BLaER1 treated with 17β-estradiol and CSF1 and Interleukin-3, amounts not matched to agents 10 nM and 100 nM (cell line): Measurements from ENCODE around the gene AKNAD1.

Experiments
- H3K27ac ChIP-seq, 11 experiments: shearing (Covaris generic); formaldehyde crosslinking; 2 replicates each; pipeline ENCODE4 v1.8.1; 2022
- H3K27me3 ChIP-seq, 11 experiments: shearing (Covaris generic); formaldehyde crosslinking; 2 replicates each; pipeline ENCODE4 v1.8.1; 2022
- H3K36me3 ChIP-seq, 11 experiments: shearing (Covaris generic); formaldehyde crosslinking; 2 replicates each; pipeline ENCODE4 v1.8.1; 2022
- H3K4me1 ChIP-seq, 10 experiments: shearing (Covaris generic); formaldehyde crosslinking; 2 replicates each; pipeline ENCODE4 v1.8.1; 2022
- H3K4me2 ChIP-seq, 11 experiments: shearing (Covaris generic); formaldehyde crosslinking; 2 replicates each; pipeline ENCODE4 v1.8.1; 2022
- H3K4me3 ChIP-seq, 10 experiments: shearing (Covaris generic); formaldehyde crosslinking; 2 replicates each; pipeline ENCODE4 v1.8.1; 2022
- H3K9ac ChIP-seq, 11 experiments: shearing (Covaris generic); formaldehyde crosslinking; 2 replicates each; pipeline ENCODE4 v1.8.1; 2022
- H3K9me3 ChIP-seq, 11 experiments: shearing (Covaris generic); formaldehyde crosslinking; replicated peaks in 1 of 11; 2 replicates each; pipeline ENCODE4 v1.8.1; 2022
- H4K20me1 ChIP-seq, 11 experiments: shearing (Covaris generic); formaldehyde crosslinking; 2 replicates each; pipeline ENCODE4 v1.8.1; 2022
- Cebpa-rat ChIP-seq, 11 experiments: shearing (Covaris generic); IDR thresholded peaks; 2 replicates each; pipeline ENCODE4 v1.8.1; 2022

AKNAD1 gene

DNA sequence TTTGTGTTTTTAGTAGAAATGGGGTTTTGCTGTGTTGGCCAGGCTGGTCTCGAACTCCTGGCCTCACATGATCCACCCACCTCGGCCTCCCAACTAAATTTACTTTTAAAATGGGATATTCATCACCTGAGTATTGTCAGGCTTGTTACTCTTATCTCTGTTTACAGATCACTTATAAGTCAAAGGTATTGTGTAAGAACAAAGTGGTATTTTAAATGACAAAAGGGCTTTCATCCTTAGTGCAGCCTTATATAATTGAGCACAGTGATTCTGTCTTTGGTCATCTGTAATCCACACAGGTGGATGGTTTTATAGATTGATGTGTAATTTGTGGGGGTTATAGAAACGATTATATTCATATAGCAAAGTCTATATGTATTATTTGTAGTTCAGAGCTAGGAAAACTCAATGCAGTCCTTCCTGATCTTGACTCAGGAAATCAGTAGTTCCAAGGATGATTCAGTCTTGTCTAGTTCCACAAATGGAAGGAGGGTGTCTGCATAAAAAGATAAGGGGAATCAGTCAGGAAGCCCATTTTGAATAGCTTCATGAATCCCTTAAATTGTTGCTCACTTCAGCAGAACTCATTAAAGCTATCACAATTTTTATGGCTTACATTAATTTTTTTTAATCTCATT lies 75.8 kb downstream of the AKNAD1 start:
- Histone ChIP-seq H3K4me1 (no peaks in the 10 kb centered on the region), H3K4me2 (no peak overlapping the region), H4K20me1 (no peaks in the 10 kb centered on the region), H3K27ac (no peak overlapping the region), H3K9ac (no peak overlapping the region), H3K36me3 (peaks cover 77 to 98% (median 91%) of the 10 kb centered on the region in 11 experiments), H3K9me3 (peaks cover 32 to 41% (median 35%) of the 10 kb centered on the region in 11 experiments), H3K27me3 (no peaks in the 10 kb centered on the region), H3K4me3 (no peak overlapping the region)
- TF ChIP-seq Cebpa-rat (IDR thresholded peaks at IDR 0.05) = no peak

DNA sequence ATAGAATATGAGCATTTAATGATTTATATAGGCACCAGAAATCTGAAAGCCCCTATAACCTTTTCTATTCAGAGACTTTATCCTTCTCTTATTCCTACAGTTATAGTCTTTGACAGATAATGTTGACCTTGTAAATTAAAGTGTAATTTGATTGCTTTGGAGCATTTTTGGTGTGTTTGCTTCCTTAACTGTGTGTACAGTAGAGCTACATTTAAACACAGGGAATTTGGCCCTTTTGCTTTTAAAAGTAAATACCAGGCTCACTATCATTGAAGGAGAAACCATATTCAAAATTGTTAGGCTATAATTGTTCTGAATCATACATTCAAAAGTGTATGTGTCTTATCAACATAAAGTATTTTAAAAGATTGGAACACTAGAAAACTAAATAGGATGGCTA lies 77.4 kb downstream of the AKNAD1 start:
- TF ChIP-seq Cebpa-rat (IDR thresholded peaks at IDR 0.05) = no peak
- Histone ChIP-seq H3K9ac (no peak overlapping the region), H3K36me3 (peaks cover 68 to 98% (median 88%) of the 10 kb centered on the region in 11 experiments), H3K27ac (no peak overlapping the region), H3K4me2 (no peak overlapping the region), H4K20me1 (no peaks in the 10 kb centered on the region), H3K9me3 (peaks cover 16 to 25% (median 19%) of the 10 kb centered on the region in 11 experiments), H3K4me3 (no peak overlapping the region), H3K27me3 (no peaks in the 10 kb centered on the region), H3K4me1 (no peaks in the 10 kb centered on the region)

DNA sequence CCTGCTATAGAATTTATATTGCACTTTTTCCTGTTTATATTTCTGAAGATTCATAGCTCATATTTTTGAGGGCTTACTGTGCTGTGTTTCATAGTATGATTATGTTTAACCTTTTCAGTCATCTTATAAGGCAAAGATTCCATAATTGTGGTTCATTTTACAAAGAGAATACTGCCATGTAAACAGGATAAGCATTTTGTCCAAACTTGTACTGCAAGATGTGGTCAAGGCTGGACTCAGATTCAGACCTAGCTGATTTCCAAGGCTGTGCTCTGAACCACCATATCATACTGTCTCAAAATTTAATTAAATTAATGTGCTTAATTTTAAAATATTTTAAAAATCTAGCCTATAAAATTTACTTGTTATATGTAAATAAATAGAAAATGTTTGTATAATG lies 79.1 kb downstream of the AKNAD1 start:
- no peak overlapping the region for H3K4me2 ChIP-seq
- H4K20me1 ChIP-seq = peaks cover 0 to 8% (median 0%) of the 10 kb centered on the region in 11 experiments; a peak in 2 of 22 replicates
- peaks cover 1 to 9% (median 3%) of the 10 kb centered on the region in 11 experiments; a peak in 19 of 22 replicates for H3K9me3 ChIP-seq
- H3K36me3 ChIP-seq = peaks cover 67 to 98% (median 88%) of the 10 kb centered on the region in 11 experiments
- no peaks in the 10 kb centered on the region for H3K27me3 ChIP-seq
- H3K4me1 ChIP-seq = no peaks in the 10 kb centered on the region
- no peak overlapping the region for H3K27ac ChIP-seq
- no peak overlapping the region for H3K9ac ChIP-seq
- TF ChIP-seq Cebpa-rat (IDR thresholded peaks at IDR 0.05) = no peak
- H3K4me3 ChIP-seq = no peak overlapping the region

DNA sequence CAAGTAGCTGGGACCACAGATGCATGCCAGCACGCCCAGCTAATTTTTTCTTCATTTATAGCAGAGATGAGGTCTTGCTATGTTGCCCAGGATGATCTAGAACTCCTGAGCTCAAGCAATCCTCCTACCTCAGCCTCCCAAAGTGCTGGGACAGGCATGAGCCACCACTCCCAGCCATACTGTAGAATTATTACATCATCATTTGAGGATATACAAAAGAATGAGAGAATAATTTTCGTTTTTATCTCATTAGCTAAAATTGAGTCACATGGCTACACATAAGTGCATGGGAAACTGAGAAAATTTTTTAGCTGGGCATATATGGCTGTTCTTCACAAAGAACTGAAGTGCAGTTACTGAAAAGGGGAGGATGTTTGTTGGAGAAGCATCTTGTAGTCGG lies 89.2 kb downstream of the AKNAD1 start:
- H3K36me3 ChIP-seq = peaks cover 75 to 88% (median 84%) of the 10 kb centered on the region in 11 experiments
- H3K9ac ChIP-seq = no peak overlapping the region
- no peak for TF ChIP-seq Cebpa-rat (IDR thresholded peaks at IDR 0.05)
- peaks cover 0 to 4% (median 0%) of the 10 kb centered on the region in 11 experiments; a peak in 1 of 22 replicates for H3K9me3 ChIP-seq
- no peaks in the 10 kb centered on the region for H3K27me3 ChIP-seq
- no peaks in the 10 kb centered on the region for H3K4me1 ChIP-seq
- H3K27ac ChIP-seq = no peak overlapping the region
- H3K4me3 ChIP-seq = no peak overlapping the region
- H4K20me1 ChIP-seq = peaks cover 0 to 31% (median 0%) of the 10 kb centered on the region in 11 experiments; a peak in 4 of 22 replicates
- no peak overlapping the region for H3K4me2 ChIP-seq

DNA sequence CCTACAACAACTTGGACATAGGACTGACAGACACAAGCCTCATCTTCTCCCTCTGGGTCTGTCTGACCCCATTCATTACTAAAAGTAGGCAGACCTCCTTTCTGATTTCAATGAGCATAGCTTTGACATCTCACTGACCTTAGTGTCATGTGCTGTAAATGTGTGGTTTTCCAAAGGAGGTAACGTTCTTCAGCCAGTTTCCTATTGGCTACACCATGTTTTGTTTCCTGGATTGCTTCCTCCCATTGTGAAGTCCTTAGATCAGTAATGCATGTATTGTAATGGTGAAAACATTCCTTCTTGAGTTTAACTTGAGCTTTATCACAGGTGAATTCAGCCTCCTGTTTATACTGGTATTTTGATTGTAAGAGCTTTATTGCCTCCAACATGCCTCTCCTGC lies 89.8 kb downstream of the AKNAD1 start:
- H3K27ac ChIP-seq = no peak overlapping the region
- peaks cover 0 to 29% (median 0%) of the 10 kb centered on the region in 11 experiments; a peak in 4 of 22 replicates for H4K20me1 ChIP-seq
- H3K4me3 ChIP-seq = no peak overlapping the region
- TF ChIP-seq Cebpa-rat (IDR thresholded peaks at IDR 0.05) = no peak
- H3K4me1 ChIP-seq = no peaks in the 10 kb centered on the region
- no peaks in the 10 kb centered on the region for H3K27me3 ChIP-seq
- no peak overlapping the region for H3K9ac ChIP-seq
- peaks cover 77 to 90% (median 87%) of the 10 kb centered on the region in 11 experiments for H3K36me3 ChIP-seq
- no peak overlapping the region for H3K4me2 ChIP-seq
- peaks cover 0 to 4% (median 0%) of the 10 kb centered on the region in 11 experiments; a peak in 1 of 22 replicates for H3K9me3 ChIP-seq
